A549 (cell line): ENCODE measurements around the gene F2RL3. TPM values are rescaled to one million over a fixed set of nuclear protein-coding genes. Genes with fewer than 3 reads are reported as not detected.

Experiments
- ATAC-seq, 2 experiments: fragments of 200-7000 bp in 1 of 2; fragments of >200 bp in 1 of 2; cut with Nextera tagmentation in 1 of 2; cut with Tn5 transposase in 1 of 2; 3 replicates each; pipeline versions ENCODE4 v1.8.0 to v1.9.1; 2018 to 2020; ENCODE audit warnings: mild to moderate bottlenecking in 1 of 2, moderate library complexity in 1 of 2
- CTCF ChIA-PET: fragments of 300-600 bp; sonication (Branson Sonifier 250); formaldehyde crosslinking; extraction: SDS; loops from one replicate; lab custom pipeline; 2021; ENCODE audit warnings: antibody characterized with exemption, inconsistent platforms; lab: Yijun Ruan, JAX
- POLR2A ChIA-PET: fragments of 350-600 bp; formaldehyde crosslinking; extraction: SDS; loops from one replicate; lab custom pipeline; 2021; ENCODE audit warnings: antibody characterized with exemption, inconsistent platforms; lab: Yijun Ruan, JAX
- DNase-seq, 2 experiments: peaks; one replicate each; pipeline versions ENCODE4 v3.0.0 to v3.0.0-alpha.2; 2011 to 2016; ENCODE audit warnings: low read depth in 1 of 2, low spot score in 1 of 2
- FAIRE-seq: peaks from 2 replicates; lab custom pipeline; 2011; peaks lifted over from hg19 to GRCh38; lab: Jason Lieb, UNC
- H3K27ac ChIP-seq, 2 experiments: fragments of >200 bp; sonication (Bioruptor Twin); formaldehyde crosslinking; 3 replicates each; pipeline ENCODE4 v1.5.1; 2016 to 2017
- H3K4me1 ChIP-seq: fragments of >200 bp; sonication (Bioruptor Twin); formaldehyde crosslinking; 3 replicates; pipeline ENCODE4 v1.6.1; 2016
- H3K4me2 ChIP-seq: fragments of >200 bp; sonication (Bioruptor Twin); formaldehyde crosslinking; 3 replicates; pipeline ENCODE4 v1.6.1; 2016
- H3K4me3 ChIP-seq: fragments of >200 bp; sonication (Bioruptor Twin); formaldehyde crosslinking; 3 replicates; pipeline ENCODE4 v1.5.1; 2016
- H3K9me3 ChIP-seq: fragments of >200 bp; sonication (Bioruptor Twin); formaldehyde crosslinking; 3 replicates; pipeline ENCODE4 v1.6.1; 2016
- CBX8 ChIP-seq: fragments of 200-600 bp; sonication (generic); IDR thresholded peaks from 2 replicates; pipeline ENCODE4 v1.6.1; 2016
- CEBPB ChIP-seq, 2 experiments: fragments of >200 bp in 1 of 2; sonication (Bioruptor Twin) in 1 of 2; formaldehyde crosslinking in 1 of 2; IDR thresholded peaks; 2 replicates each; pipeline ENCODE4 v1.6.1; 2012 to 2016
- CHD4 ChIP-seq: fragments of 200-600 bp; sonication (generic); IDR thresholded peaks from 2 replicates; pipeline ENCODE4 v1.6.1; 2016; ENCODE audit warnings: antibody characterized with exemption, mild to moderate bottlenecking, borderline replicate concordance
- EHF ChIP-seq: fragments of 250-450 bp; sonication (Bioruptor Pico); IDR thresholded peaks from 2 replicates; pipeline ENCODE4 v1.5.0; 2020; ENCODE audit warnings: mild to moderate bottlenecking
- EHMT2 ChIP-seq: fragments of 200-600 bp; sonication (generic); IDR thresholded peaks from 2 replicates; pipeline ENCODE4 v1.6.1; 2016; ENCODE audit warnings: antibody characterized with exemption, low read depth, mild to moderate bottlenecking, moderate library complexity
- ESRRA ChIP-seq: fragments of 150-350 bp; IDR thresholded peaks from 2 replicates; pipeline ENCODE4 v1.6.1; 2014; ENCODE audit warnings: mild to moderate bottlenecking, low read length, borderline replicate concordance
- FOSB ChIP-seq: fragments of 250-450 bp; sonication (Bioruptor Pico); IDR thresholded peaks from 2 replicates; pipeline ENCODE4 v1.5.0; 2020; ENCODE audit warnings: mild to moderate bottlenecking, moderate library complexity
- GATA3 ChIP-seq: IDR thresholded peaks from 2 replicates; pipeline ENCODE4 v1.6.1; 2012; ENCODE audit warnings: borderline replicate concordance
- HOXA7 ChIP-seq: fragments of 250-450 bp; sonication (Bioruptor Pico); IDR thresholded peaks from 2 replicates; pipeline ENCODE4 v1.5.0; 2020; ENCODE audit warnings: mild to moderate bottlenecking, moderate library complexity
- HOXB5 ChIP-seq: fragments of 250-450 bp; sonication (Bioruptor Pico); IDR thresholded peaks from 2 replicates; pipeline ENCODE4 v1.5.0; 2020; ENCODE audit warnings: mild to moderate bottlenecking, moderate library complexity
- JUN ChIP-seq, 2 experiments: fragments of >200 bp; sonication (Bioruptor Twin); formaldehyde crosslinking; IDR thresholded peaks; 2 replicates in 1 of 2; 3 replicates in 1 of 2; pipeline ENCODE4 v1.6.1; 2016 to 2017
- KDM1A ChIP-seq: fragments of 200-600 bp; sonication (generic); IDR thresholded peaks from 2 replicates; pipeline ENCODE4 v1.6.1; 2016; ENCODE audit warnings: low read depth, mild to moderate bottlenecking
- MAZ ChIP-seq: fragments of 150-350 bp; IDR thresholded peaks from 2 replicates; pipeline ENCODE4 v1.6.1; 2014; ENCODE audit warnings: antibody characterized with exemption, low read depth, low read length, borderline replicate concordance
- NFE2L2 ChIP-seq: fragments of 150-350 bp; conservative IDR thresholded peaks from 2 replicates; pipeline ENCODE4 v1.6.1; 2014; ENCODE audit warnings: low read length
- PHF8 ChIP-seq: fragments of 200-600 bp; sonication (generic); IDR thresholded peaks from 2 replicates; pipeline ENCODE4 v1.6.1; 2016; ENCODE audit warnings: low read depth, mild to moderate bottlenecking, antibody characterized with exemption, moderate library complexity, borderline replicate concordance
- POLR2A ChIP-seq: IDR thresholded peaks from 2 replicates; pipeline ENCODE4 v1.6.1; 2012; ENCODE audit warnings: mild to moderate bottlenecking, low read length
- RNF2 ChIP-seq: fragments of 200-600 bp; sonication (generic); IDR thresholded peaks from 2 replicates; pipeline ENCODE4 v1.6.1; 2016; ENCODE audit warnings: low read depth, mild to moderate bottlenecking, antibody characterized with exemption, moderate library complexity, borderline replicate concordance
- ZC3H11A ChIP-seq: fragments of 450-650 bp; IDR thresholded peaks from 2 replicates; pipeline ENCODE4 v1.6.1; 2014; ENCODE audit warnings: antibody characterized with exemption, mild to moderate bottlenecking
- ZFP36 ChIP-seq: fragments of 450-650 bp; IDR thresholded peaks from 2 replicates; pipeline ENCODE4 v1.6.1; 2014; ENCODE audit warnings: borderline replicate concordance; ENCODE audit not compliant: partially characterized antibody
- ZNF302 ChIP-seq: fragments of 250-450 bp; sonication (Bioruptor Pico); IDR thresholded peaks from 2 replicates; pipeline ENCODE4 v1.9.0; 2021; ENCODE audit warnings: inconsistent platforms, mild to moderate bottlenecking, moderate library complexity
- ZSCAN20 ChIP-seq: fragments of 250-450 bp; sonication (Bioruptor Pico); IDR thresholded peaks from 2 replicates; pipeline ENCODE4 v1.8.0; 2022; ENCODE audit warnings: mild to moderate bottlenecking, moderate library complexity
- WGBS: methylation state at CpG from one replicate; pipeline ENCODE4 v1.1.6; 2017; ENCODE audit errors: missing lambda C conversion rate; 5-methylcytosine and 5-hydroxymethylcytosine counted together
- polyA plus RNA-seq, 4 experiments: library from polyadenylated mRNA; depleted of rRNA in 3 of 4; stranded (reverse); fragments of >200 nt; fragmentation: RNase III in 1 of 4; extraction: RNeasy Plus Mini Kit Qiagen cat#74134 plus additional on column Dnase treatment in 1 of 4; gene quantifications; 2 replicates in 3 of 4; 3 replicates in 1 of 4; pipeline ENCODE4 v1.2.3, GENCODE V29; 2011 to 2017
- TF ChIP-seq, protein P1 (sequence below): IDR thresholded peaks from 2 replicates; pipeline ENCODE4 v1.6.1; 2012; ENCODE audit warnings: low read depth, borderline replicate concordance
- TF ChIP-seq, protein P2 (sequence below): fragments of 150-350 bp; IDR thresholded peaks from 2 replicates; pipeline ENCODE4 v1.6.1; 2014; ENCODE audit warnings: low read depth, mild to moderate bottlenecking, low read length
- TF ChIP-seq, protein P3 (sequence below): fragments of 450-650 bp; IDR thresholded peaks from 2 replicates; pipeline ENCODE4 v1.6.1; 2014; ENCODE audit warnings: antibody characterized with exemption

The F2RL3 gene
- polyA plus RNA-seq, 2 of the 4 experiments (the other 2 are of a cell fraction): not detected

DNA sequence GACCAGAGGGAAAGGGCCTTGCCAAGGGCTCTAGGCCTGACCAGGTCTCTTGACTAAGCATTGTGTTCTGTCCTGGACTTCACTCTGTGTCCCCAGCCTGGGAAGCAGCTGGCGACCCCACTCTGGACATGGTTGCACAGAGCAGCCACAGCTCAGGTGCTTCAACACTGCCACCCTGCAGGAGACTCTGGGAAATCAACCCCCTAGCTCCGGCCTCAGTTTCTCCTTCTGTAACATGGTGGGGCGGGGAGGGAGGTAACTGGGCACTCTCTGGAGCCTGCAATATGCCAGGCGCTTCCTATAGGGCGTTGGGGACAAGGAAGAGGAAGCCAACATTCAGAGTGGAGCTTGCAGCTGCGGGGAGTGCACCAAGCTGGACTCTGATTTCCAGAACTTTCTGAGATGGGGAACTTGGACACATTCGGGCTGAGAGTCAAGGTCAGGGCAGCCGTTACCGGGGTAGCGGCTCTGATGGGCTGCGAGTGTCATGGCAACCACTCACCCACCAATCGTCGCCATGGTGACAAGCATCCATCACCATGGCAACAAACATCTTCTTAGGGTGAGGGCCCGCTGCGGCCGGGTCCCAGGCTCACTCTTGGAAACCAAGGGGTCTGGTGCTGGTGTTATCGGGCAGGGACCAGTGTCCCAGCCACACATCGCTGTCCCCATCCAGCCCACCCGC is 12.8 kb downstream of the F2RL3 start:
- Histone ChIP-seq H3K4me1 (no peaks in the 10 kb centered on the region), H3K4me3 (no peak overlapping the region), H3K9me3 (no peaks in the 10 kb centered on the region), H3K27ac (no peak overlapping the region), H3K4me2 (no peak overlapping the region)
- ATAC-seq (no peak), DNase-seq (no peak), FAIRE-seq (no peak)
- POLR2A ChIA-PET: no interaction called here
- CTCF ChIA-PET: interaction anchor here (0.8 to 2.2 kb wide), 2 partner anchors 10 to 131 kb away, joined by 3 to 6 read pairs; no protein-coding TSS in a partner anchor
- WGBS: 62% methylated on average over 3 of the region's 19 CpGs
- TF ChIP-seq ESRRA (no peak), MAZ (no peak), FOSB (no peak), POLR2A (no peak), ZNF302 (CRISPR knock-in tag) (no peak), EHMT2 (no peak)
- TF ChIP-seq, protein P1, sequence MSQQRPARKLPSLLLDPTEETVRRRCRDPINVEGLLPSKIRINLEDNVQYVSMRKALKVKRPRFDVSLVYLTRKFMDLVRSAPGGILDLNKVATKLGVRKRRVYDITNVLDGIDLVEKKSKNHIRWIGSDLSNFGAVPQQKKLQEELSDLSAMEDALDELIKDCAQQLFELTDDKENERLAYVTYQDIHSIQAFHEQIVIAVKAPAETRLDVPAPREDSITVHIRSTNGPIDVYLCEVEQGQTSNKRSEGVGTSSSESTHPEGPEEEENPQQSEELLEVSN: no peak

DNA sequence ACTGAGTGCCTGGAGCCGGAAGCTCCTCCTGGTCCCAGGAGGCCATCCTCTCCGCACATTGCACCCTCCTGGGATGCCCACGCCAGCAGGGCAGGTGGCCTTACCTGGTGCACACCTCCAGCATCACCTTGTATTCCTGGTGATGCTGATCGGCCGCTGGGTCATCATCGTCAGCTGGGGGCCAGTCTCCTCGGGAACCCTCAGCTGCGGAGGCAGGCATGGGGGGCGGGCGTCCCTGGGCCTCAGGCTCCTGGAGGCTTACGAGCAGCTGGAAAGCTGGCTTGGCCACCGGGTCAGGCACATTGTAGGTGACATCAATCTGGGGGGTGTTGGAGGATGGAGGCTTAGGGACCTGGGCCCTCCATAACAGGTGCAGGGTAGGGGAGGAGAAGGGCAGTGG is 13.7 kb downstream of the F2RL3 start:
- CTCF ChIA-PET: interaction anchor here (0.8 to 2.2 kb wide), 3 partner anchors 9 to 132 kb away, joined by 3 to 6 read pairs (median 3); no protein-coding TSS in a partner anchor
- Histone ChIP-seq H3K4me1 (no peaks in the 10 kb centered on the region), H3K27ac (no peak overlapping the region), H3K9me3 (no peaks in the 10 kb centered on the region), H3K4me3 (no peak overlapping the region), H3K4me2 (no peak overlapping the region)
- POLR2A ChIA-PET: no interaction called here
- DNase-seq (no peak), ATAC-seq (no peak), FAIRE-seq (no peak)
- 57% methylated on average over 7 of the region's 12 CpGs for WGBS
- TF ChIP-seq GATA3 (no peak), HOXA7 (CRISPR knock-in tag) (no peak), NFE2L2 (no peak), ZC3H11A (no peak), RNF2 (no peak)
- TF ChIP-seq, protein P2, sequence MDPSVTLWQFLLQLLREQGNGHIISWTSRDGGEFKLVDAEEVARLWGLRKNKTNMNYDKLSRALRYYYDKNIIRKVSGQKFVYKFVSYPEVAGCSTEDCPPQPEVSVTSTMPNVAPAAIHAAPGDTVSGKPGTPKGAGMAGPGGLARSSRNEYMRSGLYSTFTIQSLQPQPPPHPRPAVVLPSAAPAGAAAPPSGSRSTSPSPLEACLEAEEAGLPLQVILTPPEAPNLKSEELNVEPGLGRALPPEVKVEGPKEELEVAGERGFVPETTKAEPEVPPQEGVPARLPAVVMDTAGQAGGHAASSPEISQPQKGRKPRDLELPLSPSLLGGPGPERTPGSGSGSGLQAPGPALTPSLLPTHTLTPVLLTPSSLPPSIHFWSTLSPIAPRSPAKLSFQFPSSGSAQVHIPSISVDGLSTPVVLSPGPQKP: no peak

DNA sequence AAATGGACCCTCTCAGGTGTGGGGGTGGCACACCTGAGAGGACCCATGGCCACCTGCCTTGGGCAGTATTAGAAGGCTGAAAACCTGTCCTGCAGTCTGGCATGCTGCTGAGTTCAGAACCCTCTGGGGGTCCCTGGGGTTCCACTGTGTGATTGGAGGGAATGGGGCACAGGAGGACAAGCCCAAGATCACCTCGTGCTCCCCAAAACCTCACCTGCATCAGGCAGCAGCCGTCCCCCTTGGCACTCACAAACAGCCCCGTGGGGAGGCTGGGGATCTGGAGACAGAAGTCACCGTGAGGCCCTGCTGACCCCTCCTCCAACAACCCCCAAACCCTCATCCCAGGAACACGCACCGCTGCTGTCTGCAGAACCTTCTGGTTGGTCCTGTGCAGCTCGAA is 14.5 kb downstream of the F2RL3 start:
- ATAC-seq: no peak
- FAIRE-seq: no peak
- CTCF ChIA-PET: interaction anchor here (1.3 kb wide), 1 partner anchor 10 kb away, joined by 3 read pairs; no protein-coding TSS in a partner anchor
- no peak overlapping the region for H3K4me3 ChIP-seq
- POLR2A ChIA-PET: no interaction called here
- no peaks in the 10 kb centered on the region for H3K4me1 ChIP-seq
- no peak overlapping the region for H3K27ac ChIP-seq
- no peaks in the 10 kb centered on the region for H3K9me3 ChIP-seq
- WGBS: 34% methylated on average over 3 of the region's 7 CpGs
- DNase-seq: no peak
- no peak overlapping the region for H3K4me2 ChIP-seq
- TF ChIP-seq KDM1A (no peak), CEBPB (IDR thresholded peaks at IDR 0.05) (no peak), CBX8 (no peak), HOXB5 (CRISPR knock-in tag) (no peak), POLR2A (no peak), ZFP36 (no peak), CHD4 (no peak), EHF (no peak), PHF8 (no peak), MAZ (no peak), EHMT2 (no peak), JUN (IDR thresholded peaks at IDR 0.05) (no peak), RNF2 (no peak), ZSCAN20 (CRISPR knock-in tag) (no peak)
- TF ChIP-seq, protein P3, sequence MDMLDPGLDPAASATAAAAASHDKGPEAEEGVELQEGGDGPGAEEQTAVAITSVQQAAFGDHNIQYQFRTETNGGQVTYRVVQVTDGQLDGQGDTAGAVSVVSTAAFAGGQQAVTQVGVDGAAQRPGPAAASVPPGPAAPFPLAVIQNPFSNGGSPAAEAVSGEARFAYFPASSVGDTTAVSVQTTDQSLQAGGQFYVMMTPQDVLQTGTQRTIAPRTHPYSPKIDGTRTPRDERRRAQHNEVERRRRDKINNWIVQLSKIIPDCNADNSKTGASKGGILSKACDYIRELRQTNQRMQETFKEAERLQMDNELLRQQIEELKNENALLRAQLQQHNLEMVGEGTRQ: no peak
